Head of caudate nucleus (tissue), 42 donors: ENCODE measurements around the gene RBP7.
"Not testable (repeated sequence)": the region's sequence is repeated elsewhere in the genome, so short reads cannot be mapped to it uniquely, and the experiment has no call there.

Experiments
- DNase-seq, 42 donors: peaks; one replicate each; pipeline versions ENCODE4 v3.0.0 to v3.0.0-alpha.2; 2020 to 2021; ENCODE audit warnings: mixed read lengths in 7 of 42
- intact Hi-C: fragments of 100-400 bp; cut with DNase I; formaldehyde crosslinking; loops from one replicate; pipeline ENCODE4 v1.15.0; 2022

RBP7 gene

DNA sequence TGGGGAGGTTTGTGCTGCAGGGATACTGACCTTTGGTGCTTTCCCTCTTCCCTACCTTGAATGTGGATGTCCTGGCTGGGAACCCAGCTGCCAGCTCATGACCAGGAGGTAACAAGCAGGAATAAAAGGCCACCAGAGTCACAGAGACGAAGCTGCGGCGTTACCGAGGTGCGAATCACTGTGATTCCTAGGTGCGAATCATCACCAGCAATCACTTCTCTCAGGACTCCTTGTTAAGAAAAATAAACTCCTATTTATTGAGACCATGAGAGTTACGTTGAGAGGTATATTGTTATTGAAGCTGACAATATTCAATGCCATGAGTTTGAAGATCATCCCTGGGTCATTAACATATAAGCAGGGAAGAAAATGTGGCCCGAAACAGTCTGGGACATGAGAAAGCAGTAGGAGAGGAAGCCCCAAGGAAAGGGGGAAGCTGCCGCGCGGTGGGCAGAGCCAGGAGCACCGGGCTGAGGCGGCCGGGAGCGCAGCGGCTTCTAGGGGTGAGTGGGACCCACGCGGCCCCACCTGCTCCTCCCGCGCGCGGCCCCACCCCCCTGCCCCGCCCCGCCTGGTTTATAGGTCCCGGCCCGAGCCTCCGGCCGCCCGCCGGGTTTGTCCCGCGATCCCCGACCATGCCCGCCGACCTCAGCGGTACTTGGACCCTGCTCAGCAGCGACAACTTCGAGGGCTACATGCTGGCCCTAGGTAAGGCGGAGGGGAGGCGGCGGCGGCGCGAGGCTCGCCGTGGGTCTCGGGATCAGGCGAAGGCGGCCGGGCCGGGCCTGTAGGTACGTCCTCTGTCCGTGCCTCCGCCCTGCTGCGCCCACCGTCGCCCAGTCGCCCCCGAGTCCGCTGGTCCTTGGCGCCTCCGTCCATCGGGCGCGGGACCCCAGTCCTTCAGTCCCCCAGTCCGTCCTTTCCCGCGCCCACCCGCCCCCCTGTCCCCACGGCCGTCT lies at the start of gene RBP7:
Gene RBP7, plus strand, starts transcription at position 605 of the 959 bp plus-strand sequence. Its CDS starts 31 bp downstream, at position 636.
- DNase-seq = peak in 24 of 42 donors; percentile 5 to 62 (median 24)
- intact Hi-C loops = no loop called here

DNA sequence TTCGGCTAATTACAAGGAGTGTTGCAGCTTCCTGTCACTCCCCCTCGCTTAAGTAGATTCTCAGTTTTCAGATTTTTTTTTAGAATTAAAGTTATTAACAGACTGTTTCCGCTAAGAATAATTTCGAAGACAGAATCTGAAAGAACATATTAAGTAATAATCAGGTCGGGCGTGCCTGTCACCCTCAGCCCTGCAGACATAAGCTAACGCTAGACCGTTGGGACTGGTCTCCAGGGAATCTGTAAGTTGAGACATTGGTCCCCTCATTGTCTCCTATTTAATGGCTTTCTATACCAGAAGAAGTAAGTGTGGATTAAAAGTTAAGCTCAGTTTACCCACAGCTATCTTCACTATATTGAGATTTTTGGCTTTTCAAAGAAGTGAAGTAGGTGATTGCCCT lies 39.3 kb upstream of the RBP7 start:
- intact Hi-C loops = no loop called here
- no peak for DNase-seq

DNA sequence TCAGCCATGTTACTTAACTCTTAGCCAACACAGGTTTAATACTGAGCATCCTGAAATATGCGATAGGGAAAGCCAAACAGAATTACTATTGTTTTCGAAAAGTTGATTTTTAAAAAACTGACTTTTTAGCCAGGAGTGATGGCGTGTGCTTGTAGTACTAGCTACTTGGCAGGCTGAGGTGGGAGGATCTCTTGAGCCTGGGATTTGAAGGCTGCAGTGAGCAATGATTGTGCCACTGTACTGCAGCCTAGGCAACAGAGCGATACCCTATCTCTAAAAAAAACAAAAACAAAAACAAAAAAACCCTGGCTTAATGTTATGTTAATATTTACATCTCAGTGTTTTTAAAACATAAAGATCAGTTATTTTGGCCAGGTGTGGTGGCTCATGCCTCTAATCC lies 37.0 kb upstream of the RBP7 start:
- intact Hi-C loops = no loop called here
- DNase-seq = no peak

DNA sequence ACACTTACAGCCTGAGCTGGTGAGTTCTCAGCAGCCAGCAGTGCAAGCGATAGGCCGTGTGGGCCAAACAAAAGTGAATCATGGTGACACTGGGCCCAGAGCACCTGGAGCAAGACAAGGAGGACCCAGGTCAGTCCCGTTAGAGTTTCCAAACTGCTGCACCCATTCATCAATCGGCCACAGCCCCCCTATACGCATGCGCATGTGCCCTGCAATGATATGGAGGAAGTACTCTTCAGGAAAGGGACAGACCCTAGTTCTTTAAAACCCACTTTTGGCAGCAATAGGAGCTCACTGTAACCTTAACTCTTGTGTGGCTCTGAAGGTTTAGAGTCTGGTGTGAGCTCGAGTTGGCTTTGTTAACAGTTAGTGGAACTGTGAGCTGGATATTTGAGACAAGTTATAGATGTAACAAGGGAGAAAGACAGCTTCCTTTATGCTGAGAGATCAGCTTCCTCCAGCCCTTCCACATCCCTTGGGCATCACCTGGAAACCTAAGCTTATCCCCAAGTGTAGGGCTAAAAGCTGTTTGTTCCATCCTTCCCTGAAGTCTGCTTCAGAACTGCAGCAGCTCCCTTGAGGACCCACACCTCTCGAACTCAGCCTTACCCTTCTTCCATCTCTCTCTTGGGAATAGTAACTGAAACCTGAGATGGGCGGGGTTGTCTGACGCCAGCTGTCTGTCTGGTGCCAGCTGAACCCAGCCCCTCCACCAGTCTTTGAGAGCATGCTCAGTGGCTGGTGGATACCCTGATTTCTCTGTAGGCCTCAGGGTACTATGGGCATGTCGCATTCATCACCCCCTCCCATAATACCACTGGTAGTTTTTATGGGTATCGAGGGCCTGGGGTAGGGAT lies 36.1 kb upstream of the RBP7 start:
- no peak for DNase-seq
- intact Hi-C loops = no loop called here

DNA sequence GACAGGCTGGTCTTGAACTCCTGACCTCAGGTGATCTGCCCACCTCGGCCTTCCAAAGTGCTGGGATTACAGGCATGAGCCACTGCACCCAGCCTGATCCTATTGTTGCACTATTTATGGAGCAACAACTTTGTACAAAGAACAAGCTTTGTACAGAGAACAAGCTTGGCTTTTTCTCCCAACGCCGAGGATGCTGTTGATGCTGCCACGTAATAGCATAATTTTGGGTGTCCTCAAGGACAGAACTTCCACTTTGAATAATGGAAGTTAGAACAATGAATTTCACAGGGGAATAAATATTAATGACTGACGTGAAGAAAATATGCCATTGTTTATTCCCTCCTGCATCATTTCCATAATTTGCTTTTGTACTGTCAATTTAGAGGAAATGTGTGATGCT lies 12.8 kb upstream of the RBP7 start:
- intact Hi-C loops = no loop called here
- peak in 16 of 42 donors; percentile 16 to 66 (median 31) for DNase-seq

DNA sequence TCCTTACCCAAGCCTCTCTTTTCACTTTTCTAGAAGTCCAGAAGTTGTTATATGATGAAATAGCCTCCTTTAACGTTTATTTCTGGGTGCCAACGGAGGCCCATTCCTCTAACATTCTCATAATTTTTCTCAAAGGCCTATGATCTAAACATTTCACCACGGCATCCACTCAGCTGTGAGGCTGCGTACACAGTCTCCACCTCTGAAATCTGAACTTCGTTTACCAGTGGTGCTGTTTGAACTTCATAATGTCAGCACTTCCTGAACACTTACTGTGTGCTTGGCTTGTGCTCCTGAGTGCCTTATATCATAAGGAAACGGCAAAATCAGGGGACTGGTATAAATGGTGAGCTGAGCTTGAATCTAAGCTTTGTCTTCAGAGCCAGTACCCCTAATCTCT lies 12.0 kb upstream of the RBP7 start:
- intact Hi-C loops = no loop called here

DNA sequence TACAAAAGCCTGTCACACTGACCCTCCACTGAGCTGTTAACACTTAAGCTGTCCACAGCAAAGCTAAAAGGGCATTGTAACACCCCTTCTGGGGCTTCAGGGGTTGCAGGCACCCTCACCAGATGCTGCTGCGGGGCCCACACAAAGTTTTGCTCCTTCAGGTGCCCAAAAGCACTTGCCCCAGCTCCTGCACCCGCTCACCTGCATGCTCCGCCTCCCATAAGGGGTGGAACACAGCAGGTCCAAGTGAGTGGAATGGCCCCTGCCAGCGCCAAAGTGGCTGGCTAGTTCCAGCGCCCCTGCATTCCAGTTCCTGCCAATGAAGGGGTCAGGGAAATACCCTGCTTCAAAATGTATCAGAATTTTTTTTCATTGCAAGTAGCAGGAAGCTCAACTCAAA lies 7.3 kb upstream of the RBP7 start:
- intact Hi-C loops = no loop called here

More for the DNA sequence above, 12.0 kb upstream of the RBP7 start:
- no peak for DNase-seq

DNA sequence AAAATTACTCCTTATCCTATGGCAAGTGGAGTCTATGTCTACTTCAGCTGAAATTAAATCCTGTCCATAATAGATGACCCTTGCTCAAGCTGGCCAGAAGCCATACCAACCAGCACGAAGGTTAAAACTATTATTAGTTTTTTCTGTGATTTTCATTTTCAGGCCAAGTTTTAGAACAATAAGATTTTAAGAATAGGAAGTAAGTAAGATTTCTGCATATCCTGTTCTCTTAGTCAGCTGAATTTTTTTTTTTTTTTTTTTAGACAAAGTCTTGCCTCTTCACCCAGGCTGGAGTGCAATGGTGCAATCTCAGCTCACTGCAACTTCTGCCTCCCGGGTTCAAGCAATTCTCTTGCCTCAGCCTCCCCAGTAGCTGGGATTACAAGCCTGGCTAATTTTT lies 6.1 kb upstream of the RBP7 start:
- no peak for DNase-seq
- intact Hi-C loops = no loop called here

More for the DNA sequence above, 7.3 kb upstream of the RBP7 start:
- no peak for DNase-seq

DNA sequence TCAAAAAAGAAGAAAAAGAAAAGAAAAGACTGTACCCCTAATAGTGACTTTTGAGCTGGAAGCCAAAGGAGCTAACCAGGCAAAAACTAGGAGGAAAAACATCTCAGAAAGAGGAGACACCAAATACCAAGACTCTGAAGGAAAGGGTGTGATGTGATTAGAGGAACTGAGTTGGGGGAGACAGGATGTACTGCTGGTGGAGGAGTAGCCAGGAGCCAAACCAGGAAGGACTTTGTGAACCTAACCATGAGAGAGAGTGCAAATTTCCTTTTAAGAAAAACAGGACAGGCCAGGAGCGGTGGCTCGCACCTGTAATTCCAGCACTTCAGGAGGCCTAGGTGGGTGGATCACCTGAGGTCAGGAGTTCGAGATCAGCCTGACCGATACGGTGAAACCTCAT lies 4.1 kb upstream of the RBP7 start:
- no peak for DNase-seq
- intact Hi-C loops = no loop called here

DNA sequence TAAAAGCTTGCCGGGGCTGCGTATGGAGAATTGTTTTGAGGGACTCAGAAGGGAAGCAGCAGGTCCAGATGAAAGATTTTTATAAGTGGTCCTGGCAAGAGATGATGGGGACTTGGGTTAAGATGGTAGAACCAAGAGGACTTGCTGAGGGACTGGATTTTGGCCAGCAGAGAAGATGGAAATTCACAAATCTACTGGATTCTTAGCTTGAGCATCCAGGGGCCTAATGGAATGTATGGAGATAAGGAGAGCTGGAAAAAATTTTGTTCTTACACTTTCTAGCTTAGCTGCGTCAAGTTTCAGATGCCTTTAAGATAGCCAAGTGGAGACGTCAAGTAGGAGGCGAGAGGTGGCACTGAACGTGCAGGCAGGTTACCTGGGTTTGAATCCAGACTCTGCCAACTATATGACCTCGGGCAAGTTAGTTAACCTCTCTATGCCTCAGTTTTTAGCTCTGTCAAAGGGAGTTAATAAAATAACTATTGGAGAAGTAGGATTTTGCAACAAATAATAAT lies 3.4 kb upstream of the RBP7 start:
- intact Hi-C loops = no loop called here
- no peak for DNase-seq

DNA sequence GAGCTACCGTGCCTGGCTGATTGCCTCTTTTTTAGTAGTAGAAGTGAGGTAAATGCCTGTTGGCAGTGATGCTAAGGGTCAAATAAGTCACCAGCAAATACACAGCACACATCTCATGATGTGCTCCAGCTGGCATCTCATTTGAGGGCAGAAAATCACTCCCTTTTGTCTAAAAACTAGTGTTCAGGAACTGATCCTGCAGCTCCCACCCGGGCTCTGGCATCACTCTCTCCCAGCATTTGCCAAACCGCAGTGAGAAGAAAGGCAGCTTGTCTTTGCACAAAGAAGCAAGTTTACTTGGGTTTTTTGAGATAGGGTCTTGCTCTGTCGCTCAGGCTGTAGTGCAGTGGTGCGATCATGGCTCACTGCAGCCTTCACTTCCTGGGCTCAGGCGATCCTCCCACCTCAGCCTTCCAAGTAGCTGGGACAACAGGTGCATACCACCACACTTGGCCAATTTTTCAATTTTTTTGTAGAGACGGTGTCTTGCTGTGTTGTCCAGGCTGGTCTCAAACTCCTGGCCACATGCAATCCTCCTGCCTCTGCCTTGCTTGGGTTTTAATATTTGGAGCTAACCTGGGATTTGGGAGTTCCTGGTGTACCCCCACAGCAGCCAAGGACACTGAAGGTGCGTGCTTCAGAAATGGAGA lies 4.1 kb downstream of the RBP7 start:
- intact Hi-C loops = no loop called here
- DNase-seq = peak; percentile 28 to 85 (median 66)

DNA sequence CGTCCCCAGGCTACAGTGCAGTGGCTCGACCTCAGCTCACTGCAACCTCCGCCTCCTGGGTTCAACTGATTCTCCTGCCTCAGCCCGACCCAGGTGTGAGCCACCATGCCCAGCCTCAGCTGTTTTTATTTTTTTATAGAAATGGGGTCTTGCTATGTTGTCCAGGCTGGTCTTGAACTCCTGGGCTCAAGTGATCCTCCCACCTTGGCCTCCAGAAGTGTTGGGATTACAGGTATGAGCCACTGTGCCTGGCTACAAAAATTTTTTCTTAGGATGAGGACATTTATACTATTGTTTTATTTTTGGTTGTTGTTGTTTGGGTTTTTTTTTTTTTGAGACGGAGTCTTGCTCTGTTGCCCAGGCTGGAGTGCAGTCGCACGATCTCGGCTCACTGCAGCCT lies 8.2 kb downstream of the RBP7 start:
- DNase-seq, intact Hi-C loops: not testable (repeated sequence)

DNA sequence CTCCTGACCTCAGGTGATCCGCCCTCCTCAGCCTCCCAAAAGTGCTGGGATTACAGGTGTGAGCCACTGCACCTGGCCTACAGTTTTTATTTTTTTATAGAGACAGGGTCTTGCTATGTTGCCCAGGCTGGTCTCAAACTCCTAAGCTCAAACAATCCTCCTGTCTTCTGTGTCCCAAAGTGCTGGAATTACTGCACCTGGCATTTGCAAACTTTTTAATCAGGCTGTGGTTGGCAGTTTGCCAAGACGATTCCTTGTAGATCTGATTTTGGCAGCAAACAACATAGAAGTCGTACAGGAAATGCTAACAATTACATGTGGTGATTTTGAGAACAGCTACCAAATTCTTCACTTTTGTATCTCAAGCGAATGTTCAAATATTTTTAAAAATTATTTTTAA lies 10.1 kb downstream of the RBP7 start:
- intact Hi-C loops = no loop called here
- no peak for DNase-seq

DNA sequence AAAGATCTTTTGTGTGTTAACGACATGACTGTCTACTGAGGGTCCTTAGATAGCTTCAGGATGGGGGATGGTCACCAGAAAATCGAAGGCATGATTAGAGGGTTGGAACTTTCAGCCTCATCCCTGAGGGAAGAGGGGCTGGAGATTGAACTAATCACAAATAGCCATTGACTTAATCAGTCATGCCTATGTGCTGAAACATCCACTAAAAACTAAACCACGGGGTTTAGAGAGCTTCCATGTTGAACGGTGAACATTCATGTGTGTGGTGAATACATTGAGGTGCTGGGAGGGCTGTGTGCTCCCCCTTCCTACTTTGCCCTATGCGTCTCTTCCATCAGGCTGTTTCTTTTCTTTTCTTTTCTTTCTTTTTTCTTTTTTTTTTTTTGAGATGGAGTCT lies 17.0 kb downstream of the RBP7 start:
- intact Hi-C loops = no loop called here
- no peak for DNase-seq

DNA sequence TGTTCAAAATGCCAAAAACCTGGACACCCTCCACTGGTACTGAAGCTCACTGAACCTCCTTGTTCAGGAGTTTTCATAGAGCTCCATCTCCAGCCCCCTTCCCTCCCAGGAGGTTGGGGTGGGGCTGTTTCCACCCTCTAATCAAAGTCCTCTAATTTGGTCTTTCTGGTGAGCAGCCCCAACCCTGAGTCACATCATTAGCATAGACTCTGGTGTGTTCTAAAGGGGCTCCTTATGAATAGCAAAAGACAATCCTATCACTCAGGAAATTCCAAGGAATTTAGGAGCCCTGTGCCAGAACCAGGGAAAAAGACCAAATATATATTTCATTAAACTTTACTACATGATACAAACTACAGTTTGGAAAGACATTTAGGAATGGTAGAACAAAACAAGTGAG lies 22.5 kb downstream of the RBP7 start:
- no peak for DNase-seq
- intact Hi-C loops = no loop called here

DNA sequence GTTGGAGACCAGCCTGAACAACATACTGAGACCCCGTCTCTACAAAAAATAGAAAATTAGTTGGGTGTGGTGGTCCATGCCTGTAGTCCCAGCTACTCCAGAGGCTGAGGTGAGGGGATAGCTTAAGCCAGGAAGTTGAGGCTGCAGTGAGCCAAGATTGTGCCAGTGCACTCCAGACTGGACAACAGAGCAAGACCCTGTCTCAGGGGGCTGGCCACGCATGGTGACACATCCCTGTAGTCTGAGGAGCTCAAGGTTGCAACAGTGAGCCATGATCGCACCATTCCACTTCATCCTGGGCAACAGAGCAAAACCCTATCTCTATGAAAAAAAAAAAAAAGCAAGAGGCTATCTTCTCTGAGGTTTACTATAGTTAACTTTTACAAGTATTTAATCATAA lies 23.1 kb downstream of the RBP7 start:
- no peak for DNase-seq
- intact Hi-C loops = no loop called here

DNA sequence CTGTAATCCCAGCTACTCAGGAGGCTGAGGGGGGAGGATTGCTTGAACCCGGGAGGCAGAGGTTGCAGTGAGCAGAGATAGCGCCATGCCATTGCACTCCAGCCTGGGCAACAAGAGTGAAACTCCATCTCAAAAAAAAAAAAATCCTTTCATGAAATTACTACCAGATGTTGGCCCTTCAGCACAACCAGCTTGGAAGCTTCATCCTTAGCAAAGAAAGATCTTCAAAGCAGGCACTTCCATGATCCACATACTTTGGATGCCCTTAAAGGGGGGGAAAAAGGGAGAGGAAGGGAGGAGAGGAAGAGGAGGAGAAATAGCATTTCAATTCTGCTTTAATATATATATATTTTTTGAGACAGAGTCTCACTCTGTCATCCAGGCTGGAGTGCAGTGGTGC lies 23.6 kb downstream of the RBP7 start:
- intact Hi-C loops, DNase-seq: not testable (repeated sequence)

DNA sequence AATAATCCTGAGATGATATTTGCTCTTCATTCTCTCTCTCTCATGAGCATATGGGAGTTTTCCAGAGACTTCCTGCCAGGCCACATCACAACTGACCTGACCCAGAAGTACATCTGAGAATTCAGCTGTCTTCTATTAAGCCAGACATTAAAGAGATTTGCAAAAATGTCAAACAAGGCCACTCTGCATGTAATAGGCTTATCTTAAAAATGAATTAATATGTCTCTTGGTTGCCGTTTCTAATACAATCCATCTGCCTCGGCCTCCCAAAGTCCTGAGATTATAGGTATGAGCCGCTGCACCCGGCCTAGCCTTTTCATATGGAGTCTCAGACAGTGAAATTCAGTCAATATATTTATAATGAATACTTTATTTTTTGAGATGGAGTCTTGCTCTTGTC lies 25.0 kb downstream of the RBP7 start:
- DNase-seq, intact Hi-C loops: not testable (repeated sequence)

DNA sequence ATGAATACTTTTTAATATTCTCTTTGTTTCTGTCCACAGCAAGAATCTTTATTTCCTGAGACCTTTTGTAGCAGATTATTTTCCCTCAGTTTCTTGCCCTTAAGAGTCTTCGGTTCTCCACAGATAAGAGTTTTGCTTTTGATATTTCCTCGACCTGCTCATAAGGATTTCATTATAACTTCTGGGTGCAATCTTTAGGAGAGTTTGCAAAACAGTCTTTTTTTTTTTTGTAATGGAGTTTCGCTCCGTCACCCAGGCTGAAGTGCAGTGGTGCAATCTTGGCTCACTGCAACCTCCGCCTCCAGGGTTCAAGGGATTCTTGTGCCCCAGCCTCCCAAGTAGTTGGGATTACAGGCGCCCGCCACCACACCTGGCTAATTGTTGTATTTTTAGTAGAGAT lies 25.6 kb downstream of the RBP7 start:
- DNase-seq = no peak
- intact Hi-C loops = no loop called here
